ENCODE measurements around the gene VCL. TPM values are rescaled to one million over a fixed set of nuclear protein-coding genes. Genes with fewer than 3 reads are reported as not detected.

The VCL gene
- total and polyA plus RNA-seq, 2 of the 8 experiments (the other 6 are each of a cell fraction or from before 2014, with no cell fraction given): 119 to 377 TPM

DNA sequence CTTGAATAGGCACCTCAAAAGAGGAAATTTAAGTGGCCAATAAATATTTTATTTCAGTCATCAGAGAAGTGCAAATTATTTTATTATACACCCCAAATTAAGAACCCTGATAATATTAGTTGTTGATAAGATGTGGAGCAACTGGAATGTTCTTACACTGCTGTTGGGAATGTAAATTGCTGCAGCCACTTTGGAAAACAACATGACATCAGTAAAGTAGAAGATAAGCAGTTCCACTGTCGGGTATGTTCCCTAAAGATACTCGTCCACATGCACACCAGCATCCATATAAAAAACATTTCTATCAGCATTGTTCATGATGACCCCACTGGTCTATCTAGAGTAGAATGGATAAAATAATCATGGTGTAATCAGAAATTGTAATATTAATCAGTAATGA lies 46.5 kb downstream of the VCL start (continued):
- TF ChIP-seq CHD7 (IDR thresholded peaks at IDR 0.05; ENCODE audit: insufficient replicate concordance, low read length) (no peak), TAF7 (optimal IDR thresholded peaks at IDR 0.05; ENCODE audit: borderline replicate concordance, low read depth, low read length) (no peak), SRF (IDR thresholded peaks at IDR 0.05; ENCODE audit: low read depth, low read length) (no peak), SP4 (IDR thresholded peaks at IDR 0.05; ENCODE audit: low read length) (no peak), CREB1 (IDR thresholded peaks at IDR 0.05) (no peak), SIN3A (conservative IDR thresholded peaks at IDR 0.05 in 1 of 2, IDR thresholded peaks at IDR 0.05 in 1 of 2; ENCODE audit: low read depth in 1 of 2, low read length in 2 of 2) (no peak), JUND (IDR thresholded peaks at IDR 0.05; ENCODE audit: low read length) (no peak), HDAC2 (IDR thresholded peaks at IDR 0.05; ENCODE audit: borderline replicate concordance in 1 of 2, low read depth in 2 of 2, low read length in 2 of 2) (no peak), ASH2L (IDR thresholded peaks at IDR 0.05; ENCODE audit: low read length) (no peak), TAF1 (IDR thresholded peaks at IDR 0.05; ENCODE audit: low read depth, low read length) (no peak), GTF2F1 (IDR thresholded peaks at IDR 0.05; ENCODE audit: borderline replicate concordance, low read depth, low read length) (no peak), ATF3 (IDR thresholded peaks at IDR 0.05; ENCODE audit: insufficient read depth, low read depth, low read length) (no peak)

All from H1 (cell line).